IMR-90 (cell line): ENCODE measurements around the gene VKORC1L1.

Experiments
- CEBPB ChIP-seq: IDR thresholded peaks from 2 replicates; pipeline ENCODE4 v1.6.1; 2012; ENCODE audit warnings: low read depth, low read length, improper control_type of control experiment
- FOS ChIP-seq: fragments of 150-350 bp; IDR thresholded peaks from 2 replicates; pipeline ENCODE4 v1.6.1; 2016; ENCODE audit warnings: low read depth, low read length
- MAFK ChIP-seq: IDR thresholded peaks from 2 replicates; pipeline ENCODE4 v1.6.1; 2012; ENCODE audit warnings: low read depth, low read length, improper control_type of control experiment
- MAZ ChIP-seq: IDR thresholded peaks from 2 replicates; pipeline ENCODE4 v1.6.1; 2012; ENCODE audit warnings: low read depth, mild to moderate bottlenecking, low read length, improper control_type of control experiment, moderate library complexity, borderline replicate concordance
- POLR2A ChIP-seq: IDR thresholded peaks from 2 replicates; pipeline ENCODE4 v1.6.1; 2012; ENCODE audit warnings: mild to moderate bottlenecking, low read depth, low read length
- RAD21 ChIP-seq: IDR thresholded peaks from 2 replicates; pipeline ENCODE4 v1.6.1; 2012; ENCODE audit warnings: low read length, improper control_type of control experiment
- RCOR1 ChIP-seq: IDR thresholded peaks from 2 replicates; pipeline ENCODE4 v1.6.1; 2012; ENCODE audit warnings: mild to moderate bottlenecking, low read length, improper control_type of control experiment; ENCODE audit not compliant: insufficient replicate concordance
- USF2 ChIP-seq: fragments of 150-350 bp; IDR thresholded peaks from 2 replicates; pipeline ENCODE4 v1.6.1; 2017; ENCODE audit warnings: mild to moderate bottlenecking, antibody characterized with exemption, low read length, low read depth
- TF ChIP-seq, protein P1 (sequence below): conservative IDR thresholded peaks from 2 replicates; pipeline ENCODE4 v1.5.1; 2012; ENCODE audit warnings: mild to moderate bottlenecking, low read depth, low read length, improper control_type of control experiment

- TF ChIP-seq, protein P1, sequence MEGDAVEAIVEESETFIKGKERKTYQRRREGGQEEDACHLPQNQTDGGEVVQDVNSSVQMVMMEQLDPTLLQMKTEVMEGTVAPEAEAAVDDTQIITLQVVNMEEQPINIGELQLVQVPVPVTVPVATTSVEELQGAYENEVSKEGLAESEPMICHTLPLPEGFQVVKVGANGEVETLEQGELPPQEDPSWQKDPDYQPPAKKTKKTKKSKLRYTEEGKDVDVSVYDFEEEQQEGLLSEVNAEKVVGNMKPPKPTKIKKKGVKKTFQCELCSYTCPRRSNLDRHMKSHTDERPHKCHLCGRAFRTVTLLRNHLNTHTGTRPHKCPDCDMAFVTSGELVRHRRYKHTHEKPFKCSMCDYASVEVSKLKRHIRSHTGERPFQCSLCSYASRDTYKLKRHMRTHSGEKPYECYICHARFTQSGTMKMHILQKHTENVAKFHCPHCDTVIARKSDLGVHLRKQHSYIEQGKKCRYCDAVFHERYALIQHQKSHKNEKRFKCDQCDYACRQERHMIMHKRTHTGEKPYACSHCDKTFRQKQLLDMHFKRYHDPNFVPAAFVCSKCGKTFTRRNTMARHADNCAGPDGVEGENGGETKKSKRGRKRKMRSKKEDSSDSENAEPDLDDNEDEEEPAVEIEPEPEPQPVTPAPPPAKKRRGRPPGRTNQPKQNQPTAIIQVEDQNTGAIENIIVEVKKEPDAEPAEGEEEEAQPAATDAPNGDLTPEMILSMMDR = no peak
- no peak for TF ChIP-seq POLR2A
- TF ChIP-seq RCOR1 = no peak
- no peak for TF ChIP-seq USF2
- no peak for TF ChIP-seq RAD21
- TF ChIP-seq CEBPB = no peak
- no peak for TF ChIP-seq FOS
- no peak for TF ChIP-seq MAZ
- no peak for TF ChIP-seq MAFK
Observed at GRCh38 chr7:65846008-65846570, 26.8 kb upstream of the VKORC1L1 start.
